AG09319 (cell line): ENCODE results near the gene FSD1L.

Experiments
- DNase-seq: peaks from one replicate; pipeline ENCODE4 v3.0.0-alpha.2; 2010; ENCODE audit warnings: low read depth; ENCODE audit errors: extremely low read depth
- CTCF ChIP-seq: IDR thresholded peaks from 2 replicates; pipeline ENCODE4 v1.5.1; 2011; ENCODE audit warnings: low read depth, mild to moderate bottlenecking, inconsistent platforms, low read length, moderate library complexity

Gene FSD1L

GRCh38 chr9:105485131-105485530 lies 37.3 kb downstream of the FSD1L start:
- no peak for TF ChIP-seq CTCF
- DNase-seq: no peak

GRCh38 chr9:105496826-105497225 lies 49.0 kb downstream of the FSD1L start:
- no peak for TF ChIP-seq CTCF
- no peak for DNase-seq

GRCh38 chr9:105497704-105498103 lies 49.9 kb downstream of the FSD1L start:
- no peak for TF ChIP-seq CTCF
- DNase-seq: no peak

GRCh38 chr9:105500108-105500766 lies 52.4 kb downstream of the FSD1L start:
- DNase-seq: no peak
- no peak for TF ChIP-seq CTCF

- DNase-seq: no peak
- TF ChIP-seq CTCF: no peak
Observed at GRCh38 chr9:105501414-105501813, 53.6 kb downstream of the FSD1L start.

GRCh38 chr9:105502276-105502675 lies 54.4 kb downstream of the FSD1L start:
- TF ChIP-seq CTCF: no peak
- no peak for DNase-seq

- no peak for DNase-seq
- no peak for TF ChIP-seq CTCF
Observed at GRCh38 chr9:105503881-105504280, 56.0 kb downstream of the FSD1L start.
